GM12878 (cell line): ENCODE results near the gene IMMT. TPM values are rescaled to one million over a fixed set of nuclear protein-coding genes. Genes with fewer than 3 reads are reported as not detected.
A peak's percentile ranks its signal among the peaks of the same experiment; 100 is the strongest.

Source experiments
- BHLHE40 ChIP-seq, 2 experiments: fragments of 450-650 bp in 1 of 2; IDR thresholded peaks; 2 replicates each; pipeline ENCODE4 v1.6.1; 2011 to 2017; ENCODE audit warnings: low read depth in 2 of 2, borderline replicate concordance in 1 of 2, improper control_type of control experiment in 1 of 2, low read length in 1 of 2, mild to moderate bottlenecking in 1 of 2
- CBX5 ChIP-seq: sonication (generic); IDR thresholded peaks from 2 replicates; pipeline ENCODE4 v1.6.1; 2016; ENCODE audit warnings: low read depth, moderate library complexity, mild to moderate bottlenecking, inconsistent platforms
- CHD1 ChIP-seq: IDR thresholded peaks from 2 replicates; pipeline ENCODE4 v1.6.1; 2012; ENCODE audit warnings: low read depth, low read length, improper control_type of control experiment
- DPF2 ChIP-seq: fragments of 450-650 bp; IDR thresholded peaks from 2 replicates; pipeline ENCODE4 v1.6.1; 2017; ENCODE audit warnings: mild to moderate bottlenecking
- EP300 ChIP-seq, 2 experiments: fragments of 150-350 bp in 1 of 2; IDR thresholded peaks; 2 replicates each; pipeline ENCODE4 v1.6.1; 2011 to 2012; ENCODE audit warnings: low read depth in 2 of 2, low read length in 2 of 2, borderline replicate concordance in 1 of 2, improper control_type of control experiment in 1 of 2, inconsistent platforms in 1 of 2; ENCODE audit not compliant: control insufficient read depth in 1 of 2
- ESRRA ChIP-seq: IDR thresholded peaks from 2 replicates; pipeline ENCODE4 v1.6.1; 2012; ENCODE audit warnings: mild to moderate bottlenecking, low read length, improper control_type of control experiment
- FOS ChIP-seq: IDR thresholded peaks from 3 replicates; pipeline ENCODE4 v1.6.1; 2011; ENCODE audit warnings: borderline replicate concordance; ENCODE audit not compliant: insufficient read length; ENCODE audit errors: extremely low read depth
- FOXK2 ChIP-seq: fragments of 450-650 bp; IDR thresholded peaks from 2 replicates; pipeline ENCODE4 v1.6.1; 2017; ENCODE audit warnings: mild to moderate bottlenecking, moderate library complexity
- GABPA ChIP-seq: IDR thresholded peaks from 2 replicates; pipeline ENCODE4 v1.6.1; 2014; ENCODE audit warnings: antibody characterized with exemption, low read depth, mild to moderate bottlenecking, inconsistent platforms
- HDGF ChIP-seq: fragments of 450-650 bp; IDR thresholded peaks from 2 replicates; pipeline ENCODE4 v1.6.1; 2016; ENCODE audit warnings: antibody characterized with exemption
- KAT2A ChIP-seq: conservative IDR thresholded peaks from 2 replicates; pipeline ENCODE4 v1.6.1; 2011; ENCODE audit warnings: low read depth, low read length; ENCODE audit not compliant: control insufficient read depth
- MEF2A ChIP-seq: IDR thresholded peaks from 2 replicates; pipeline ENCODE4 v1.6.1; 2011; ENCODE audit warnings: low read depth, mild to moderate bottlenecking, low read length, moderate library complexity; ENCODE audit not compliant: insufficient read depth
- MEF2B ChIP-seq: fragments of 450-650 bp; IDR thresholded peaks from 2 replicates; pipeline ENCODE4 v1.6.1; 2018; ENCODE audit warnings: mild to moderate bottlenecking, moderate library complexity; ENCODE audit not compliant: partially characterized antibody, poor library complexity, severe bottlenecking
- MTA2 ChIP-seq: fragments of 450-650 bp; IDR thresholded peaks from 2 replicates; pipeline ENCODE4 v1.6.1; 2016; ENCODE audit warnings: low read depth, mild to moderate bottlenecking, moderate library complexity
- MXI1 ChIP-seq: fragments of 150-350 bp; IDR thresholded peaks from 2 replicates; pipeline ENCODE4 v1.6.1; 2011; ENCODE audit warnings: low read depth, mild to moderate bottlenecking, inconsistent platforms, low read length, improper control_type of control experiment
- MYB ChIP-seq: fragments of 150-350 bp; IDR thresholded peaks from 2 replicates; pipeline ENCODE4 v1.6.1; 2014; ENCODE audit warnings: mild to moderate bottlenecking, low read depth, low read length, borderline replicate concordance
- NFXL1 ChIP-seq: fragments of 450-650 bp; IDR thresholded peaks from 2 replicates; pipeline ENCODE4 v1.6.1; 2017; ENCODE audit warnings: antibody characterized with exemption, mild to moderate bottlenecking, borderline replicate concordance
- NFYA ChIP-seq: IDR thresholded peaks from 2 replicates; pipeline ENCODE4 v1.6.1; 2011; ENCODE audit warnings: low read depth, mild to moderate bottlenecking, low read length, improper control_type of control experiment, borderline replicate concordance
- POU2F2 ChIP-seq: IDR thresholded peaks from 3 replicates; pipeline ENCODE4 v1.6.1; 2011; ENCODE audit warnings: low read depth, mild to moderate bottlenecking, low read length, borderline replicate concordance
- RAD51 ChIP-seq: fragments of 450-650 bp; IDR thresholded peaks from 2 replicates; pipeline ENCODE4 v1.6.1; 2016; ENCODE audit warnings: moderate library complexity, mild to moderate bottlenecking, inconsistent platforms
- SIN3A ChIP-seq: IDR thresholded peaks from 2 replicates; pipeline ENCODE4 v1.6.1; 2012; ENCODE audit warnings: low read depth, low read length, improper control_type of control experiment
- SMAD1 ChIP-seq: fragments of 450-650 bp; IDR thresholded peaks from 2 replicates; pipeline ENCODE4 v1.6.1; 2018; ENCODE audit warnings: mild to moderate bottlenecking, low read depth; ENCODE audit not compliant: partially characterized antibody
- SMC3 ChIP-seq: IDR thresholded peaks from 2 replicates; pipeline ENCODE4 v1.6.1; 2011; ENCODE audit warnings: low read length, improper control_type of control experiment, borderline replicate concordance
- SPI1 ChIP-seq: IDR thresholded peaks from 2 replicates; pipeline ENCODE4 v1.6.1; 2011; ENCODE audit warnings: low read depth, mild to moderate bottlenecking, low read length, moderate library complexity, borderline replicate concordance; ENCODE audit not compliant: insufficient read depth
- TAF1 ChIP-seq: IDR thresholded peaks from 2 replicates; pipeline ENCODE4 v1.6.1; 2011; ENCODE audit warnings: mild to moderate bottlenecking, low read depth, low read length, borderline replicate concordance
- polyA plus RNA-seq, 11 experiments: library from polyadenylated mRNA; depleted of rRNA in 4 of 11; unstranded in 6 of 11; stranded (reverse) in 5 of 11; fragments of >200 nt; fragmentation: Nextera tagmentation in 4 of 11; fragmentation: Illumina TruSeq in 1 of 11; extraction: Ambion mirVana in 4 of 11; extraction: Trizol in 1 of 11; gene quantifications; 1 replicate in 1 of 11; 2 replicates in 10 of 11; pipeline versions ENCODE4 v1.2.1 to v1.2.3, GENCODE V29; 2011 to 2016; ENCODE audit warnings: inconsistent platforms in 2 of 11, missing spikeins in 2 of 11, low read depth in 1 of 11
- total RNA-seq, 4 experiments: library from RNA; depleted of rRNA in 3 of 4; stranded (reverse); fragments of >200 nt in 3 of 4; fragmentation: Illumina TruSeq in 1 of 4; extraction: Trizol in 1 of 4; gene quantifications; 2 replicates each; pipeline versions ENCODE4 v1.2.1 to v1.2.3, GENCODE V29; 2013 to 2021
- TF ChIP-seq, protein P1 (sequence below): IDR thresholded peaks from 2 replicates; pipeline ENCODE4 v1.6.1; 2012; ENCODE audit warnings: low read depth, low read length, improper control_type of control experiment
- TF ChIP-seq, protein P2 (sequence below): IDR thresholded peaks from 2 replicates; pipeline ENCODE4 v1.6.1; 2011; ENCODE audit warnings: low read depth, mild to moderate bottlenecking, low read length, moderate library complexity, borderline replicate concordance; ENCODE audit errors: extremely low read depth

Gene IMMT
- total and polyA plus RNA-seq, 10 of the 15 experiments (the other 5 are each of a cell fraction or from before 2014, with no cell fraction given) = 78.4 to 149 (median 98.7) TPM

DNA sequence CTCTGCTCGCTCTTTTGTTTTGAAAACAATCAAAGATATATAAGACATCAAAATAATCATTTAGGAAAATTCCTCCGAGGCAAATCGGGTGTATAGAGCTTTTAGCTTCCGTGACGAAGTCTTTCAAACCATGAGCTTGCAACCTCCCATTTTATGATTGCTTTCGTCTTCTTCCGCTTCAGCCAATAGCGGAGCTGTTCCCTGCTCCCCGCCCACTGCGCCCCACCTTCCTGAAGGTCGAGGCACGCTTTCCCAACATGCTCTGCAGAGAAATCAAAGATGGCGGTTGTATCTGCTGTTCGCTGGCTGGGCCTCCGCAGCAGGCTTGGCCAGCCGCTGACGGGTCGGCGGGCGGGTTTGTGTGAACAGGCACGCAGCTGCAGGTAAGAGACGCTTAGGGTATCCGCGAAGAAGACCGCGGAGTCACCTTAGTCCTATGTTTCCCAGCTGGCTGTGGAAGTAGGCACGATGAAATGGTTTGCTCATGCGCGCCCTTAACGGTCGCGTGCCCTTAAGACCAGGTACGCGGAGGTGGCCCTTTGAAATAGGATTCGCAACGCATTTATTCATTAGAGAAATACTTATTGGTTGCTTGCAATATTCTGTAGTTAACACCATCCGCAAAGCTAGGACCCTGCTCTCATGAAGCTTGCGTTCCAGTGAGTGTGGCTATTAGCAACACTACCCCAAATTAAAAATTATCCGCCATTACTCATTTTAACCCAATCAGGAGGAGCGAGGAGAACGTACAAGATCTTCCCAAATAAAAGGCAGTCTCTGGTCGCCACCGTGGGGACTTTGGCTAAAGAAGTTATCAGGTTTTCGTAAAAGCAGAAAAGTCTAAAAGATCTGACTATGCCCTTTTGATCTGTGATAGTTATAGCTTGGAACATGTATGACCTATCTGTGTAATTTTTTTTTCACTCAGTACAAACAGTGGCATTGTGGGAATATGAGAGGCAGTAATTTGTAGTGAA is 89.0 kb downstream of the IMMT start, which contains the start of gene PTCD3 (continued):
- TF ChIP-seq, protein P1, sequence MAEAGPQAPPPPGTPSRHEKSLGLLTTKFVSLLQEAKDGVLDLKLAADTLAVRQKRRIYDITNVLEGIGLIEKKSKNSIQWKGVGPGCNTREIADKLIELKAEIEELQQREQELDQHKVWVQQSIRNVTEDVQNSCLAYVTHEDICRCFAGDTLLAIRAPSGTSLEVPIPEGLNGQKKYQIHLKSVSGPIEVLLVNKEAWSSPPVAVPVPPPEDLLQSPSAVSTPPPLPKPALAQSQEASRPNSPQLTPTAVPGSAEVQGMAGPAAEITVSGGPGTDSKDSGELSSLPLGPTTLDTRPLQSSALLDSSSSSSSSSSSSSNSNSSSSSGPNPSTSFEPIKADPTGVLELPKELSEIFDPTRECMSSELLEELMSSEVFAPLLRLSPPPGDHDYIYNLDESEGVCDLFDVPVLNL = no peak
- 0 out of 2 replicates have a peak, but pooled peaks have one; percentile 36 for TF ChIP-seq MYB
- peak; percentile 38; the same call in 1 of the 2 replicates for TF ChIP-seq MTA2
- TF ChIP-seq DPF2 = no peak
- peak; percentile 77 for TF ChIP-seq SMAD1
- peak; percentile 58; the same call in 1 of the 2 replicates for TF ChIP-seq ESRRA
- TF ChIP-seq CBX5 = no peak
- TF ChIP-seq HDGF = peak; percentile 28; the same call in 1 of the 2 replicates
- TF ChIP-seq NFYA = no peak
- TF ChIP-seq POU2F2 = peak; percentile 69; the same call in 1 of the 3 replicates
- peak; percentile 79; the same call in 1 of the 2 replicates for TF ChIP-seq SIN3A
- peak; percentile 98 for TF ChIP-seq TAF1
- TF ChIP-seq MXI1 = peak; percentile 95
- TF ChIP-seq KAT2A = no peak
- no peak for TF ChIP-seq GABPA
- 0 out of 2 replicates have a peak, but pooled peaks have one; percentile 18 for TF ChIP-seq MEF2A
- TF ChIP-seq NFXL1 = no peak
- peak; percentile 43 for TF ChIP-seq MEF2B
- TF ChIP-seq BHLHE40 (IDR thresholded peaks at IDR 0.05; ENCODE audit: borderline replicate concordance in 1 of 2, low read depth in 2 of 2, low read length in 1 of 2) = peak; percentile 95 to 98
- peak; percentile 98 for TF ChIP-seq FOXK2
- TF ChIP-seq SMC3 = no peak
- TF ChIP-seq, protein P2, sequence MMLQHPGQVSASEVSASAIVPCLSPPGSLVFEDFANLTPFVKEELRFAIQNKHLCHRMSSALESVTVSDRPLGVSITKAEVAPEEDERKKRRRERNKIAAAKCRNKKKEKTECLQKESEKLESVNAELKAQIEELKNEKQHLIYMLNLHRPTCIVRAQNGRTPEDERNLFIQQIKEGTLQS = no peak
- peak; percentile 99 for TF ChIP-seq CHD1
- no peak for TF ChIP-seq SPI1
- TF ChIP-seq RAD51 = no peak
- no peak for TF ChIP-seq FOS
- no peak for TF ChIP-seq EP300 (IDR thresholded peaks at IDR 0.05; ENCODE audit: borderline replicate concordance in 1 of 2, control insufficient read depth in 1 of 2, low read depth in 2 of 2, low read length in 2 of 2)
